WTC11 (cell line): ENCODE measurements around the gene ROBO1. TPM values are rescaled to one million over a fixed set of nuclear protein-coding genes. Genes with fewer than 3 reads are reported as not detected.

Source experiments
- ATAC-seq: fragments of 200-7000 bp; cut with Tn5 transposase; 2 replicates; pipeline ENCODE4 v1.10.0; 2021; ENCODE audit warnings: mild to moderate bottlenecking, moderate library complexity
- CTCF ChIA-PET: fragments of 300-600 bp; sonication (Branson Sonifier 250); formaldehyde crosslinking; loops from one replicate; lab custom pipeline; 2021; ENCODE audit warnings: antibody characterized with exemption; lab: Charles Lee
- POLR2A ChIA-PET: fragments of 350-600 bp; sonication (Branson Sonifier 250); formaldehyde crosslinking; loops from one replicate; lab custom pipeline; 2021; ENCODE audit warnings: antibody characterized with exemption; lab: Charles Lee
- DNase-seq: peaks from one replicate; pipeline ENCODE4 v3.0.0; 2021; ENCODE audit warnings: low spot score
- H3K27ac Mint-ChIP-seq: 2 replicates; pipeline ENCODE4 v1.8.0; 2021; ENCODE audit warnings: mixed read lengths
- H3K27me3 Mint-ChIP-seq: 2 replicates; pipeline ENCODE4 v1.8.0; 2021; ENCODE audit warnings: low read depth, mild to moderate bottlenecking, moderate library complexity, mixed read lengths
- H3K36me3 Mint-ChIP-seq: 2 replicates; pipeline ENCODE4 v1.8.0; 2021; ENCODE audit warnings: mixed read lengths
- H3K4me1 Mint-ChIP-seq: 2 replicates; pipeline ENCODE4 v1.8.0; 2022; ENCODE audit warnings: mixed read lengths
- H3K4me3 Mint-ChIP-seq: 2 replicates; pipeline ENCODE4 v1.8.0; 2021; ENCODE audit warnings: mild to moderate bottlenecking, moderate library complexity, mixed read lengths
- H3K9me3 Mint-ChIP-seq: 2 replicates; pipeline ENCODE4 v1.8.0; 2021; ENCODE audit warnings: mixed read lengths
- AFF4 ChIP-seq: sonication (generic); formaldehyde crosslinking; IDR thresholded peaks from 2 replicates; pipeline ENCODE4 v1.8.1; 2023; ENCODE audit warnings: mild to moderate bottlenecking, missing genetic modification reagents, borderline replicate concordance
- ATF2 ChIP-seq: sonication (generic); formaldehyde crosslinking; IDR thresholded peaks from 2 replicates; pipeline ENCODE4 v1.8.1; 2022; ENCODE audit warnings: low read depth, missing genetic modification reagents, borderline replicate concordance
- E2F4 ChIP-seq: sonication (generic); formaldehyde crosslinking; IDR thresholded peaks from 2 replicates; pipeline ENCODE4 v1.8.1; 2022; ENCODE audit warnings: low read depth, mild to moderate bottlenecking, moderate library complexity, missing genetic modification reagents, borderline replicate concordance
- EMX1 ChIP-seq: fragments of 250-450 bp; sonication (Bioruptor Pico); IDR thresholded peaks from 2 replicates; pipeline ENCODE4 v1.8.0; 2021; ENCODE audit warnings: mild to moderate bottlenecking
- FOXP1 ChIP-seq: sonication (generic); formaldehyde crosslinking; IDR thresholded peaks from 2 replicates; pipeline ENCODE4 v1.8.0; 2022; ENCODE audit warnings: missing genetic modification reagents, mild to moderate bottlenecking, moderate library complexity, borderline replicate concordance
- GABPB1 ChIP-seq: sonication (generic); formaldehyde crosslinking; IDR thresholded peaks from 2 replicates; pipeline ENCODE4 v1.8.1; 2023; ENCODE audit warnings: mild to moderate bottlenecking, missing genetic modification reagents
- IRF2 ChIP-seq: sonication (generic); formaldehyde crosslinking; IDR thresholded peaks from 2 replicates; pipeline ENCODE4 v1.8.0; 2022; ENCODE audit warnings: low read depth, missing genetic modification reagents, borderline replicate concordance
- MYBL2 ChIP-seq: sonication (generic); formaldehyde crosslinking; IDR thresholded peaks from 2 replicates; pipeline ENCODE4 v1.8.1; 2023; ENCODE audit warnings: mild to moderate bottlenecking, moderate library complexity, missing genetic modification reagents
- NFE2L1 ChIP-seq: sonication (generic); formaldehyde crosslinking; IDR thresholded peaks from 2 replicates; pipeline ENCODE4 v1.8.1; 2023; ENCODE audit warnings: missing genetic modification reagents
- NR1H2 ChIP-seq: sonication (generic); formaldehyde crosslinking; IDR thresholded peaks from 2 replicates; pipeline ENCODE4 v1.9.0; 2021; ENCODE audit warnings: mild to moderate bottlenecking, moderate library complexity, missing genetic modification reagents
- OVOL2 ChIP-seq: fragments of 250-450 bp; sonication (Bioruptor Pico); IDR thresholded peaks from 2 replicates; pipeline ENCODE4 v1.9.0; 2021; ENCODE audit warnings: mild to moderate bottlenecking, borderline replicate concordance
- PRDM15 ChIP-seq: sonication (generic); formaldehyde crosslinking; IDR thresholded peaks from 2 replicates; pipeline ENCODE4 v1.8.0; 2022; ENCODE audit warnings: missing genetic modification reagents
- SMAD3 ChIP-seq: sonication (generic); formaldehyde crosslinking; IDR thresholded peaks from 2 replicates; pipeline ENCODE4 v1.8.0; 2022; ENCODE audit warnings: missing genetic modification reagents, mild to moderate bottlenecking, borderline replicate concordance
- ZNF219 ChIP-seq: sonication (generic); formaldehyde crosslinking; IDR thresholded peaks from 2 replicates; pipeline ENCODE4 v1.8.0; 2023; ENCODE audit warnings: missing genetic modification reagents, mild to moderate bottlenecking, borderline replicate concordance
- ZNF232 ChIP-seq: sonication (generic); formaldehyde crosslinking; IDR thresholded peaks from 2 replicates; pipeline ENCODE4 v1.8.0; 2022; ENCODE audit warnings: mild to moderate bottlenecking, missing genetic modification reagents
- ZNF317 ChIP-seq: sonication (generic); formaldehyde crosslinking; IDR thresholded peaks from 2 replicates; pipeline ENCODE4 v1.8.1; 2023; ENCODE audit warnings: low read depth, mild to moderate bottlenecking, moderate library complexity, missing genetic modification reagents, borderline replicate concordance
- total RNA-seq: library from RNA; stranded (reverse); gene quantifications from 3 replicates; pipeline ENCODE4 v1.2.3, GENCODE V29; 2021

The ROBO1 gene
- total RNA-seq, 1 experiment from 2014 or later = 90.9 TPM

GRCh38 chr3:79012946-79013362 lies 754.8 kb downstream of the ROBO1 start:
- Mint-ChIP-seq H3K27ac (no peak overlapping the region), H3K36me3 (0 out of 2 replicates have a peak, but pooled peaks cover 2% of the 10 kb centered on the region), H3K27me3 (no peaks in the 10 kb centered on the region), H3K4me3 (peak overlapping the region; percentile 24; the same call in 1 of the 2 replicates), H3K9me3 (no peaks in the 10 kb centered on the region), H3K4me1 (peaks cover 53% of the 10 kb centered on the region)
- ATAC-seq (peak; percentile 29; the same call in 1 of the 2 replicates), DNase-seq (no peak)
- CTCF ChIA-PET = no interaction called here
- POLR2A ChIA-PET = interaction anchor here (0.6 kb wide), 1 partner anchor 92 kb away, joined by 3 read pairs; no protein-coding TSS in a partner anchor
- TF ChIP-seq MYBL2 (CRISPR knock-in tag) (no peak), EMX1 (CRISPR knock-in tag) (no peak), GABPB1 (CRISPR knock-in tag) (no peak), ATF2 (CRISPR knock-in tag) (no peak), NFE2L1 (CRISPR knock-in tag) (no peak), NR1H2 (CRISPR knock-in tag) (no peak), AFF4 (CRISPR knock-in tag) (no peak), E2F4 (CRISPR knock-in tag) (no peak), ZNF219 (no peak), OVOL2 (no peak), PRDM15 (CRISPR knock-in tag) (no peak), IRF2 (CRISPR knock-in tag) (no peak)

- DNase-seq (no peak), ATAC-seq (no peak; the same call in 1 of the 2 replicates)
- ChIA-PET CTCF (no interaction called here), POLR2A (interaction anchor here (0.6 kb wide), 1 partner anchor 91 kb away, joined by 3 read pairs; no protein-coding TSS in a partner anchor)
- TF ChIP-seq FOXP1 (CRISPR knock-in tag) (no peak), ZNF232 (no peak), ZNF317 (CRISPR knock-in tag) (no peak), GABPB1 (CRISPR knock-in tag) (no peak), EMX1 (CRISPR knock-in tag) (no peak), SMAD3 (CRISPR knock-in tag) (no peak)
- no peak overlapping the region for H3K27ac Mint-ChIP-seq
- no peaks in the 10 kb centered on the region for H3K9me3 Mint-ChIP-seq
- peak overlapping the region; percentile 24; the same call in 1 of the 2 replicates for H3K4me3 Mint-ChIP-seq
- no peaks in the 10 kb centered on the region for H3K27me3 Mint-ChIP-seq
- peaks cover 56% of the 10 kb centered on the region for H3K4me1 Mint-ChIP-seq
- 0 out of 2 replicates have a peak, but pooled peaks cover 2% of the 10 kb centered on the region for H3K36me3 Mint-ChIP-seq
Observed at GRCh38 chr3:79012530-79012913, 755.3 kb downstream of the ROBO1 start.
